Effector memory CD8-positive, alpha-beta T cell (primary cell): ENCODE measurements around the gene SLCO2A1.

Source experiments
- ATAC-seq: fragments of 150-1000 bp; cut with Tn5 transposase; replicated peaks from 2 replicates; pipeline ENCODE4 v1.10.0; 2021; ENCODE audit warnings: mild to moderate bottlenecking, moderate library complexity
- DNase-seq, 3 experiments: peaks; one replicate each; pipeline ENCODE4 v3.0.0; 2021
- H3K27ac Mint-ChIP-seq, 2 donors: one replicate each; pipeline ENCODE4 v1.8.0; 2022; ENCODE audit warnings: mild to moderate bottlenecking in 2 of 2, mixed read lengths in 2 of 2, moderate library complexity in 2 of 2
- H3K27me3 Mint-ChIP-seq, 2 donors: one replicate each; pipeline ENCODE4 v1.8.0; 2022; ENCODE audit warnings: mixed read lengths in 2 of 2
- H3K36me3 Mint-ChIP-seq: one replicate; pipeline ENCODE4 v1.8.0; 2022; ENCODE audit warnings: mild to moderate bottlenecking, moderate library complexity, mixed read lengths; ENCODE audit not compliant: insufficient read depth
- H3K4me1 Mint-ChIP-seq, 2 donors: one replicate each; pipeline ENCODE4 v1.8.0; 2022; ENCODE audit warnings: low read depth in 2 of 2, mixed read lengths in 2 of 2
- H3K4me3 Mint-ChIP-seq, 2 donors: one replicate each; pipeline ENCODE4 v1.8.0; 2022; ENCODE audit warnings: mild to moderate bottlenecking in 2 of 2, mixed read lengths in 2 of 2, moderate library complexity in 2 of 2
- H3K9me3 Mint-ChIP-seq, 2 donors: one replicate each; pipeline ENCODE4 v1.8.0; 2022; ENCODE audit warnings: mixed read lengths in 2 of 2

The SLCO2A1 gene

DNA sequence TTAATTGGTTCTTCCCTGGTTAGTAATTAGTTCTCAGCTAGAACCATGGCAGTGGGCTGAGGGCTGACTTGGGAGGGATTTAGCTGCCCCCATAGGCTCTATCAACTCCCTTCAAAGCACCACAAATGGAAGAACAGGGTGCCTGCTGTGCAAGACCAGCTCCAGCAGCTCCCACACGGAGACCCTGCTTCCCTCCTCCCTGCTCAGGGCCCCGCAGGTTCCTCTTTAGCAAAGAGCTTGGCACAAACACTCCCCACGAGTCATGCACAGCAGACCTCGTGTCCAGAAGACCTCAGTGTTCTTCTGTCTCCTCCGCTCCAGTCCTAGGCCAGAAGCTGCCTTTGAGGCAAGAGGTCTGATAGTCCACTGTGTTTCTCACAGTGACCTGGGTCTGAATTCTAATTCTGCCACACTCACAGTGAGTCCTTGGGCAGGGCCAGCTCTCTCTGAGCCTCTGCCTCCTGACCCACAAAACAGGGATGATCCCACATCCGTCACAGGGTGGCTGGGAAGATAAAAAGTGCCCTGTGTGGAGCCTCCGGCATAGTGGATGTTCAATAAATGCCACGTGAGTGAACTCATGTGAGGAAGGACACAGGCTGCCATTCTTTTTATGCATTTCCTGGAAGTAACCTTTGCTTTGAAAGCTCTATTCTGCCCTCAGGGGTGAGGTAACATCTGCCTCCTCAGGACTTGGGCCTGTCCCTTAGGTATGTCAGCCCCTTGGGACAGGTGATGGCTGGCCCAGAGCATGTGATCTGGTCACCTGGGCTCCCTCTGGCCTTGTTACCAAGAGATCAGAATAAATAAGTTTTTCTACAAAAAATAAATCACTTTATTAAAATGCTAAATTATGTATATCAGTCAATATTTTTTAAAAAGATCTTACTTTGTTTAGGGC lies 141.7 kb downstream of the SLCO2A1 start:
- DNase-seq (no peak), ATAC-seq (no peak)
- H3K36me3 Mint-ChIP-seq, result peaks cover 5% of the 10 kb centered on the region
- H3K4me3 Mint-ChIP-seq, result no peak overlapping the region
- H3K27me3 Mint-ChIP-seq, result peaks cover 30 to 53% of the 10 kb centered on the region in 2 donors
- H3K4me1 Mint-ChIP-seq, result peaks cover 0 to 31% of the 10 kb centered on the region in 2 donors
- no peaks in the 10 kb centered on the region for H3K9me3 Mint-ChIP-seq
- peak overlapping the region in 1 of 2 donors; percentile 79 for H3K27ac Mint-ChIP-seq

DNA sequence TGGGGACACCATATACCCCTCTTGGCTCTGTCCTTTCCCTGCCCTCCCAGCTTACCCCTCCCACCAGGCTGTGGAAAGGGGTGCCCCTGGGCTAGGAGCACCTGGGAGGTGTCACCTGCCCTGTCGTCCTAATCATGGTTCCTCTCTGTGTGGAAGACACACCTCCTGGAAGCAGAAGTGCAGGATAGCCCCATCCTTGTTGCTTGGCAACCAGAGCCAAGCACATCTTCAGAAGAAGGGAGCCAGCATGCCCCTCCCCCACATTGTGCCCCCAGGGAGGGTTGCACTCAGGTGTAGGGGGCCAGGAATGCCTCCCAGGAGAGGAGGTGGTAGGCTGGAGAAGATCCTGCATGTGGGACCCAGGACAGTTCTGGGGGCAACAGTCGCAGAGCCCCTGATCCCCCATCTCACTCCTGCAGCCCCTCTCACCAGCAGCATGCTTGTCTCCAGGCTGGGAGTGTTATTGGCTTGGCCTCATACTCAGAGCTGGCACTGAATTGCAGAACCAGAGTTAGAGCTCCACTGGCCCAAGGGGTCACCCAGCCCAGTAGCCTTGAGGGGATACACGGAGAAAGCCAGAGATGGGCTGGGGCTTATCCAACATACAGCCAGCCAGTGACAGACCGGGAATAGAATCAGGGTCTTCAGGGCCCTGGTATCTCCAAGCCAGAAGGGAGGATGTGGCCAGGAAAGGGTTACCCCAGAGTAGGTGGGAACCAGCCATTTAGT lies 142.5 kb downstream of the SLCO2A1 start:
- H3K27ac Mint-ChIP-seq, result no peak overlapping the region
- H3K27me3 Mint-ChIP-seq, result peaks cover 23 to 45% of the 10 kb centered on the region in 2 donors
- ATAC-seq (no peak), DNase-seq (no peak)
- peaks cover 7% of the 10 kb centered on the region for H3K36me3 Mint-ChIP-seq
- no peak overlapping the region for H3K4me3 Mint-ChIP-seq
- H3K9me3 Mint-ChIP-seq, result no peaks in the 10 kb centered on the region
- H3K4me1 Mint-ChIP-seq, result peaks cover 8 to 34% of the 10 kb centered on the region in 2 donors

DNA sequence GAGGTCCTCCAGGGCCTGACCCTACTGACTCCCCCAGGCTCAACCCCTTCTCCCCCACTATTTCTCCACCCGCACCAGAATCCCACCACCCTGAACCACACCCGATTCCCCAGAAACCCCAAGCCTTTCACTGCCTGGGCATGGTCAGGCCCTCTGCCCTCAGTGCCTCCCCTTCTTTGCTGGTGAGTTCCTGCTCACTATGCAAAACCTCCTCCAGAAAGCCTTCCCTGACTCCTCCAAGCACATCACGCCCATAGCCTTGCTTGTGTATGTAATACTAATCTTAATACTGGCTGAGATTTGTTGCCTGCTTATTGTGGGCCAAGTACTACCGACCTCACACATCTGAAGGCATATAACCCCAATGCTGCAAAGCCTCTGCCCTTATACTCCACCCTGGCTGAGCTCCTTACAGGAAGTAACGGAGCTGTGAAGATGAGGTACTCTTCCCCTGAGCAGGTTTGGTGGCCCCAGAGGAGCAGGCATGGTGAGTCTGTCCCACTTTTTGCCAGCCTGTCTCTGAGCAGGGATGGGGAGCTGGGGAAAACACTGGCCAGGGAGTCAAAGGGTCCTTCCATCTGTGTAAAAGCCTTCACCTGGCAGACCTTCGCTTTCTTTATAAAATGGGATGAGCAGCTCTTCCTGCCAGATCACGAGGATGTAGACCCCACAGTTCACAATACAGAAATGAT lies 143.5 kb downstream of the SLCO2A1 start:
- H3K36me3 Mint-ChIP-seq, result peaks cover 11% of the 10 kb centered on the region
- ATAC-seq (no peak), DNase-seq (no peak)
- H3K4me1 Mint-ChIP-seq, result peaks cover 12 to 42% of the 10 kb centered on the region in 2 donors
- H3K4me3 Mint-ChIP-seq, result peak overlapping the region in 1 of 2 donors; percentile 17
- H3K27ac Mint-ChIP-seq, result peak overlapping the region in 1 of 2 donors; percentile 77
- no peaks in the 10 kb centered on the region for H3K9me3 Mint-ChIP-seq
- peaks cover 13 to 34% of the 10 kb centered on the region in 2 donors for H3K27me3 Mint-ChIP-seq

DNA sequence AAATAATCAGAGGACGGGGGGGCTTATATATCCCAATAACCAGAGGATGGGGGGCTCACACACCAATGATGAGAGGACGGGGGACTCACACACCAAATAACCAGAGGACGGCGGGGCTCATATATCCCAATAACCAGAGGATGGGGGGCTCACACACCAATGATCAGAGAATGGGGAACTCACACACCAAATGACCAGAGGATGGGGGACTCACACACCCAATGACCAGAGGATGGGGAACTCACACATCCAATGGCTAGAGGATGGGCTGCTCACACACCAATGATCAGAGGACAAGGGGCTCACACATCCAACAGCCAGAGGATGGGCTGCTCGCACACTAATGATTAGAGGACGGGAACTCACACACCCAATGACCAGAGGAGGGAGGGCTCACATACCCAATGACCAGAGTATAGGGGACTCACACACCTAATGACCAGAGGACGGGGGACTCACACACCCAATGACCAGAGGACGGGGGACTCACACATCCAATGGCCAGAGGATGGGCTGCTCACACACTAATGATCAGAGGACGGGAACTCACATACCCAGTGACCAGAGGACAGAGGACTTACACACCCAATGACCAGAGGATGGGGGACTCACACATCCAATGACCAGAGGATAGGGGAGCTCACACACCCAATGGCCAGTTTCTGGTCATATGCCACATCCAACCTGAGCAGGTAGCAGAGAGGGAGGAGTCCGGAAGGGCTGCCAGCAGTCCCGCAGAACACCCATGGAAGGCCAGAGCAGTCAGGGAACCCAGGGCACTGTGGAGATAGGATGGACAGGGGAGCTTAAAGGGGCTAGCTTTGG lies 144.6 kb downstream of the SLCO2A1 start:
- ATAC-seq (no peak), DNase-seq (no peak)
- no peak overlapping the region for H3K4me3 Mint-ChIP-seq
- peaks cover 11% of the 10 kb centered on the region for H3K36me3 Mint-ChIP-seq
- H3K27me3 Mint-ChIP-seq, result peaks cover 12 to 25% of the 10 kb centered on the region in 2 donors
- H3K27ac Mint-ChIP-seq, result peak overlapping the region in 1 of 2 donors; percentile 91
- peaks cover 19 to 51% of the 10 kb centered on the region in 2 donors for H3K4me1 Mint-ChIP-seq
- peaks cover 0 to 3% of the 10 kb centered on the region in 2 donors for H3K9me3 Mint-ChIP-seq

DNA sequence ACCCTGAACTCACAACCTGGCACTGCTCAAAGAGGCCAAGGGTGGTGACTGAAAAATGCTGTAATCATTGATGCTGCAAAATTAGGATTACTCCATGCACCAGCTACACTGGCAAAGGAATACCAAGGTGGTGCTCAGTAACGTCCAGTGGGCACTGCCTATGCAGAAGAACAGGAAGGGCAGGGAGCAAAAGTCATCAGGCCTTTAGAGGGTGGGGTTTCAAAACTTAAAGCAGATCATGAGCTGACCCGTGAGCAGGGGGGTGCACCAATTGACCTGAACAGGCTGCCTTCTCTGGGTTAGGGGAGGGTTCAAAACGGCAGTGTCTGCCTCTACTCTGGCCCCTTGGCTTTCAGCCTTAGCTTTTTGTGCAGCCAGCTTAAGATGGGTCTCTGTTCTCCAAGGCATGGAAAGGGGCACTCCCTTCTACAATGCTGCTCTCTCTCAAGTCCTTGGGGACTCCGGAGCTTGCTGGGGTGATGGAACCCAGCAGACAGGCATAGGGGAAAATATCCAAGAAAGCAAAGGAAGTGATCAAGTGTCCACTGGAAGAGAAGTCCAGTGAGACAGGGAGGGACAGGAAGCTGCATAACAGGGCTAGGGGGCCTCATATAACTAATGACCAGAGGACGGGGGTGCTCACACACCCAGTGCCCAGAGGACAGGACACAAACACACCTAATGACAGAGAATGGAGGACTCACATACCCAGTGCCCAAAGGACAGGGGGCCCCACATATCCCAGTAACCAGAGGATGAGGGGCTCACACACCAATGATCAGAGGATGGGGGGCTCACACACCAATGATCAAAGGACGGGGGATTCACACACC lies 145.5 kb downstream of the SLCO2A1 start:
- no peak for DNase-seq
- ATAC-seq, result no peak
- peaks cover 8% of the 10 kb centered on the region for H3K36me3 Mint-ChIP-seq
- peaks cover 12 to 25% of the 10 kb centered on the region in 2 donors for H3K27me3 Mint-ChIP-seq
- peak overlapping the region in 1 of 2 donors; percentile 91 for H3K27ac Mint-ChIP-seq
- peaks cover 0 to 6% of the 10 kb centered on the region in 2 donors for H3K9me3 Mint-ChIP-seq
- H3K4me1 Mint-ChIP-seq, result peaks cover 22 to 55% of the 10 kb centered on the region in 2 donors
- H3K4me3 Mint-ChIP-seq, result peak overlapping the region in 1 of 2 donors; percentile 60

DNA sequence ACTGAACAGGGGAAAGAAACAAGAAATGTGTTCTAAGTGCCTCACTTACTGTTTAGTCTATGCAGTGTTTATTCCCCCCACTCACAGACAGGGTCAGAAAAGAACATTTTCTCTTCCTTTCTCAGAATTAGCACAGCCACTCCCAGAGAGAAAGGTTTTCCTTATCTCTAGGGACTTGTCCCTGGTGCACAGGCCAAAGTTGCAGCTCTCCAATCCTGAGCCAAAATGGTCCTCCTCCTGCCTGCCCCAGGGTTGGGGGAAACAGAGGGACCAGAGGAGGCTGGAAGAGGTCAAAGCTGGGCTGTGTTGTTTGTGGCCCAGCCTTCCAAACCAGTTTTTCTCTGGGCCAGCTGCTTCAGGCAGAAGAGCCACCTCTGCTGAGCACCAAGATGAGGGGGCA lies 146.1 kb downstream of the SLCO2A1 start:
- peaks cover 0 to 6% of the 10 kb centered on the region in 2 donors for H3K9me3 Mint-ChIP-seq
- peaks cover 8% of the 10 kb centered on the region for H3K36me3 Mint-ChIP-seq
- ATAC-seq (no peak), DNase-seq (no peak)
- H3K27ac Mint-ChIP-seq, result peak overlapping the region; percentile 26 to 91
- H3K4me3 Mint-ChIP-seq, result peak overlapping the region in 1 of 2 donors; percentile 60
- peaks cover 12 to 25% of the 10 kb centered on the region in 2 donors for H3K27me3 Mint-ChIP-seq
- peaks cover 22 to 55% of the 10 kb centered on the region in 2 donors for H3K4me1 Mint-ChIP-seq

DNA sequence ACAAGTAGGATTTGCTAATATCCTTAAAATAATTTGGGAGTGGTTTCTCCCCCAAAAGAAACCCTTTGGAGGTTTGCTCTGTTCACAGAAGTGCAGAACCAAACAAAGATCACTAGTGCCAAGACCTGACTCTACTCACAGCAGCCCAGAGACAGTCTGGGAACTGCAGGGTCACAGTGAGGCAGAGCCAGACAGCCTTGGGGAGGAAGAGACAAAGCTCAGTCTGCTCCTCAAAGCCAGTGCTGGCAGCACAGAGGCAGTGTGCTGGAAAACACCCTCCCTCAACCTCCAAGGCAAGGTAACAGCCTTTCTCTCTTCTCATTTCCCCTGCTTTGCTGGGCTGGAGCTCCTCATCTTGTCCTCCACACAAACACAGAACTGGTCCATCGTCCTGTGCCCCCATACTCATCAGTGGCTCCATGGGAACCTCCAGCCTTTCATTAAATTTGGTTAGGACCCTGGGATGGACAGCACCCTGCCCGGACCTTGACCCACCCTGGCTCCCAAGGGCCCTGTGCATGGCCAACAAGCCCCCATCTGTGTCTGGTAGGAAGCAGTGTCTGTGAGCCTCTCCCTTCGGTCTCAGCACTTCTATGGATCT lies 146.6 kb downstream of the SLCO2A1 start:
- H3K9me3 Mint-ChIP-seq, result peaks cover 0 to 6% of the 10 kb centered on the region in 2 donors
- DNase-seq (no peak), ATAC-seq (peak; percentile 12)
- H3K27ac Mint-ChIP-seq, result peak overlapping the region; percentile 26 to 91
- H3K4me3 Mint-ChIP-seq, result peak overlapping the region in 1 of 2 donors; percentile 60
- H3K36me3 Mint-ChIP-seq, result peaks cover 8% of the 10 kb centered on the region
- H3K27me3 Mint-ChIP-seq, result peaks cover 12 to 25% of the 10 kb centered on the region in 2 donors
- H3K4me1 Mint-ChIP-seq, result peaks cover 22 to 53% of the 10 kb centered on the region in 2 donors

DNA sequence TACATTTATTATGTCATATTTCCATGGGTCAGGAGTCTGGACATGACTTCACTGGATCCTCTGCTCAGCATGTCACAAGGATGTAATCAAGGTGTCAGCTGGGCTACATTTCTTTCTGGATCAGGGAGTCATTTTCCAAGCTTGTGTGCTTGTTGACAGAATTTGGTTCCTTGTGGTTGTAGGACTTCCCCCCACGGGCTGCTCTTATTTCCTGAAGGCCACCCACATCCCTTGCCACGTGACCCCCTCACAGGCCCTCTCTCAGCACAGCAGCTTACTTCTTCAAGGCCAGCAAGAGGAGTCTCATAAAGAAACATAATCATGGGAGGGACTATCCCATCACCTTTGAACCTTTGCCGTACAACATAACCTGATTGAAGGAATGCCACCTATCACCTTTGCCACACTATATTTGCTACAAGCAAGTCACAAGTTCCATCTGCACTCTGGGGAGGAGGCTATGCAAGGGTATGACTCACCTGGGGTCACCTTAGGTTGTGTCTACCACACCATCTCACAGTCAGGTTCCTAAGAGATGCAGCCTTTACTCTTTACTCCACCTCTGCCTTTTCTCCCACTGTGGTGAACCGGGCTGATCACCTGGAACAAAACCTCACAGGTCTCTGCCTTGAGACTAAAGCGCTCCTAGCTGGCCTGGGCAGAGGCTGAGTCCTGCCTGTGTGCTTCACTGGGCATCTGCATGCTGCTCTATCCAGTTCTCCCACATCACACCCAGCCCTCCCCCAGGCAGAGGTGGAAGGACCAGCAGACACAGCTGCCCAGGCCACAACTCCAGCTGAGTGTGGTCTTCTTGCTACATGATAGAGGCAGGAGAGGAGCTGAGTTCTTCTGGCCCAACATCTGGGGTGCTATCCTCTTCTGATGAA lies 147.5 kb downstream of the SLCO2A1 start:
- Mint-ChIP-seq H3K9me3 (peaks cover 0 to 6% of the 10 kb centered on the region in 2 donors), H3K27ac (peak overlapping the region; percentile 26 to 91), H3K27me3 (peaks cover 12 to 25% of the 10 kb centered on the region in 2 donors), H3K4me1 (peaks cover 22 to 50% of the 10 kb centered on the region in 2 donors), H3K36me3 (peaks cover 8% of the 10 kb centered on the region), H3K4me3 (peak overlapping the region; percentile 32 to 60)
- DNase-seq (peak in 1 of 3 experiments; percentile 17), ATAC-seq (peak; percentile 74)

DNA sequence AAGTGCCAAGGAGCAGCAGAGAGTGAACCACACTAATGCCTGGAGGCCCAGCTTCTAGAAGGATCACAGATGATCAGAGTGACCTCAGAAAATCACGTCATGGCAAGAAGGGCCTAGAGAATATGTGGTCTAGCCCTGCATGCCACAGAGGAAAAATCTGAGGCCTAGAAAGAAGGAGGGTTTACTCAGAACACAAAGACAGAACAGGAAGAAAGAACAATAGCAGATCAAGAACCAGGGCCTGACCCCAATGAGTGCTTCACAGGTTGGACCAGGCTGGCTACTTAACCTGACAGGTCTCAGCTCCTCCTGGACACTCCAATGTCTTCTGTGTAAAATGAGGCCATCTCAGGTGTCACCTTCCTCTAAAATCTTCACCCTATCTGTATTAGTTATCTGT lies 148.2 kb downstream of the SLCO2A1 start:
- ATAC-seq (peak; percentile 11), DNase-seq (no peak)
- Mint-ChIP-seq H3K27me3 (peaks cover 9 to 25% of the 10 kb centered on the region in 2 donors), H3K27ac (peak overlapping the region; percentile 26 to 91), H3K36me3 (peaks cover 8% of the 10 kb centered on the region), H3K4me1 (peaks cover 22 to 49% of the 10 kb centered on the region in 2 donors), H3K4me3 (peak overlapping the region; percentile 21 to 60), H3K9me3 (peaks cover 0 to 6% of the 10 kb centered on the region in 2 donors)

DNA sequence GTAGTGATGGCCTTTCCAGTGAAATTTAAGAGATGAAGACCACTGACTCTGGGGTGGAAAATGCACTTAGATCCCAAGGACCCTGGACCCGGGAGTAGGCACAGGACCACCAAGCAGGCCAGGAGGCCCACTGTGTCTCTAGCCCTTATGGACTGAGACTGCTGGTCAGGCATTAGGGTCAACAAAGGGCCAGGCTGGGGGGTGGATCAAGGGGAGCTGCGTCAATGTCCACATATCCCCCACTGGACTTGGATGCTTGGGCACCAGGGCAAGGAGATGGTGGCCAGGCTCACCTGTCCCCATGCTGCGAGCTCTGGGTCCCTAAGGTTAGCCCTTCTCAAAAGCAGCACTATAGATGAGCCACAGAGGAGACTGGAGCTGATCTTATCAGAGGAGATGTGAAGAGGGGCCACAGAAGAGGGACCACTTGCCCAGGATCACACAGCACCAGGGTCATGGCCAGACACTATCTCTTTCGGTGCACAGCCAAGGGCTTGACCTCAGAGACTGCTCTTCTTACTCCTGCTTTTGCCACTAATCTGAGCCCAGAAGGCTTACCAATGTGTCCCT lies 148.8 kb downstream of the SLCO2A1 start:
- H3K4me1 Mint-ChIP-seq, result peaks cover 22 to 44% of the 10 kb centered on the region in 2 donors
- no peak for ATAC-seq
- H3K27ac Mint-ChIP-seq, result peak overlapping the region; percentile 80 to 91
- H3K9me3 Mint-ChIP-seq, result peaks cover 0 to 6% of the 10 kb centered on the region in 2 donors
- no peak for DNase-seq
- H3K36me3 Mint-ChIP-seq, result peaks cover 8% of the 10 kb centered on the region
- peaks cover 4 to 24% of the 10 kb centered on the region in 2 donors for H3K27me3 Mint-ChIP-seq
- peak overlapping the region; percentile 21 to 60 for H3K4me3 Mint-ChIP-seq
